ENCODE data around the gene SCUBE1.

DNA sequence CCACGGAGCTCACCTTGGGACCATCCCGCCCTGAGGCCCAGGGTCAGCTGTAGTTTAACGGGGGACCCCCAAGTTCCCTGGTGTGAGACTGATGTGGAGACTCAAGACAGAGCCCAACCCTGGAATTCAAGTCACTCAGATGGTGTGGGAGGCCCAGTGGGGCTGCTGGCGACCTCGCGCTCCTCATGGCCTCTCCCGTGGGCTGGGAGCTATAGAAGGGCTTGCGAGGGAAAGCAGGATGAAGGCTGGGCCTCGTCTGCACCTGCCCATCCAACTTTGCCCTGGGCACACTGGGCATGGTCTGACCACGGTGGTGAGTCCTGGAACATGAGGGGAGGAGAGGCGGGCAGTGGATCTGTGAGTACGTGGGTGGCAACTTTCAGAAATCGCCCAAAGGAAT is 142.6 kb downstream of the SCUBE1 start:
- TF ChIP-seq, protein P1, sequence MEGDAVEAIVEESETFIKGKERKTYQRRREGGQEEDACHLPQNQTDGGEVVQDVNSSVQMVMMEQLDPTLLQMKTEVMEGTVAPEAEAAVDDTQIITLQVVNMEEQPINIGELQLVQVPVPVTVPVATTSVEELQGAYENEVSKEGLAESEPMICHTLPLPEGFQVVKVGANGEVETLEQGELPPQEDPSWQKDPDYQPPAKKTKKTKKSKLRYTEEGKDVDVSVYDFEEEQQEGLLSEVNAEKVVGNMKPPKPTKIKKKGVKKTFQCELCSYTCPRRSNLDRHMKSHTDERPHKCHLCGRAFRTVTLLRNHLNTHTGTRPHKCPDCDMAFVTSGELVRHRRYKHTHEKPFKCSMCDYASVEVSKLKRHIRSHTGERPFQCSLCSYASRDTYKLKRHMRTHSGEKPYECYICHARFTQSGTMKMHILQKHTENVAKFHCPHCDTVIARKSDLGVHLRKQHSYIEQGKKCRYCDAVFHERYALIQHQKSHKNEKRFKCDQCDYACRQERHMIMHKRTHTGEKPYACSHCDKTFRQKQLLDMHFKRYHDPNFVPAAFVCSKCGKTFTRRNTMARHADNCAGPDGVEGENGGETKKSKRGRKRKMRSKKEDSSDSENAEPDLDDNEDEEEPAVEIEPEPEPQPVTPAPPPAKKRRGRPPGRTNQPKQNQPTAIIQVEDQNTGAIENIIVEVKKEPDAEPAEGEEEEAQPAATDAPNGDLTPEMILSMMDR (IDR thresholded peaks at IDR 0.05) = no peak
- TF ChIP-seq EP300 (IDR thresholded peaks at IDR 0.05) = no peak
